ENCODE data around the gene STBD1. TPM values are rescaled to one million over a fixed set of nuclear protein-coding genes. Genes with fewer than 3 reads are reported as not detected.

Gene STBD1
- total and polyA plus RNA-seq, 9 of the 15 experiments (the other 6 are each of a cell fraction or from before 2014, with no cell fraction given) = 0.08 to 0.64 (median 0.27) TPM; not detected in 2

GRCh38 chr4:76301068-76301774 lies 5.3 kb upstream of the STBD1 start:
- no TSS peak for BruUV-seq (replicated peaks)
- H4K20me1 ChIP-seq (replicated peaks; ENCODE audit: control insufficient read depth, insufficient read depth, low read length) = no peaks in the 10 kb centered on the region
- peak overlapping the region; percentile 34 for H3K4me2 ChIP-seq (ENCODE audit: insufficient read depth, low read length)
- H3K9me3 ChIP-seq (replicated peaks; ENCODE audit: control insufficient read depth, insufficient read depth, low read depth, low read length) = peaks cover 19% of the 10 kb centered on the region
- intact Hi-C loops (cut with micrococcal nuclease) = loop anchor here (5.0 kb wide), 1 partner anchor 76 kb away; no protein-coding TSS in a partner anchor
- FAIRE-seq = peak; percentile 99
- ATAC-seq = peak; percentile 96
- CTCF ChIA-PET (ENCODE audit: low intra/inter-chr PET ratio) = no interaction called here
- peak; percentile 72 to 94 (median 82) for DNase-seq (ENCODE audit: extremely low read depth in 1 of 4, low spot score in 3 of 4)
- H3K36me3 ChIP-seq (ENCODE audit: control insufficient read depth, insufficient read depth, low read length) = no peaks in the 10 kb centered on the region
- POLR2A ChIA-PET = interaction anchor here (1.0 to 1.4 kb wide), 4 partner anchors 9 to 194 kb away, joined by 3 to 4 read pairs (median 3); no protein-coding TSS in a partner anchor
- H3K9me1 ChIP-seq (ENCODE audit: control insufficient read depth, insufficient read depth, low read length) = no peaks in the 10 kb centered on the region
- H3K9ac ChIP-seq (ENCODE audit: insufficient read depth in 1 of 2, low read depth in 2 of 2, low read length in 2 of 2) = peak overlapping the region in 1 of 2 experiments; percentile 42; a peak in 2 of 4 replicates
- WGBS (ENCODE audit: insufficient coverage, low coverage, missing lambda C conversion rate) = 71% methylated on average over 4 of the region's 4 CpGs
- H3K27me3 ChIP-seq (ENCODE audit: control insufficient read depth in 2 of 2, insufficient read depth in 2 of 2, low read length in 2 of 2) = no peaks in the 10 kb centered on the region
- H3K79me2 ChIP-seq (ENCODE audit: control insufficient read depth, insufficient read depth, low read length) = no peaks in the 10 kb centered on the region
- in situ Hi-C loops (cut with MboI) = no loop called here
- no peak overlapping the region for H3K4me3 ChIP-seq
- H2AFZ ChIP-seq (ENCODE audit: low read depth, low read length) = peak overlapping the region; percentile 35; the same call in 1 of the 2 replicates
- H3K27ac ChIP-seq (ENCODE audit: extremely low read depth, low read depth, low read length) = peak overlapping the region; percentile 86
- peaks cover 7 to 39% of the 10 kb centered on the region in 2 experiments for H3K4me1 ChIP-seq (replicated peaks in 1 of 2; ENCODE audit: control insufficient read depth in 2 of 2, insufficient read depth in 2 of 2, low read length in 2 of 2)
- TF ChIP-seq ZNF431 (CRISPR knock-in tag; IDR thresholded peaks at IDR 0.05) (no peak), ZNF507 (tag; conservative IDR thresholded peaks at IDR 0.05) (no peak), SMAD4 (CRISPR knock-in tag; conservative IDR thresholded peaks at IDR 0.05) (peak; percentile 85), ZNF77 (CRISPR knock-in tag; IDR thresholded peaks at IDR 0.05) (no peak), PHB (CRISPR knock-in tag; IDR thresholded peaks at IDR 0.05) (no peak), ILF3 (IDR thresholded peaks at IDR 0.05; ENCODE audit: borderline replicate concordance) (no peak), HNRNPL (IDR thresholded peaks at IDR 0.05; ENCODE audit: low read depth, low read length) (no peak), SP1 (CRISPR knock-in tag; IDR thresholded peaks at IDR 0.05) (peak; percentile 51; the same call in 1 of the 2 replicates), EP400 (IDR thresholded peaks at IDR 0.05) (peak; percentile 50; the same call in 1 of the 2 replicates), E2F4 (CRISPR knock-in tag; IDR thresholded peaks at IDR 0.05; ENCODE audit: low read depth) (no peak), SNIP1 (IDR thresholded peaks at IDR 0.05; ENCODE audit: low read depth) (no peak), ESRRB (CRISPR knock-in tag; IDR thresholded peaks at IDR 0.05; ENCODE audit: borderline replicate concordance) (no peak), DMBX1 (CRISPR knock-in tag; IDR thresholded peaks at IDR 0.05; ENCODE audit: borderline replicate concordance) (0 out of 2 replicates have a peak, but pooled peaks have one; percentile 4), CREB1 (IDR thresholded peaks at IDR 0.05) (peak; percentile 33; the same call in 1 of the 2 replicates), CREB1 (CRISPR knock-in tag; IDR thresholded peaks at IDR 0.05) (no peak), MTA2 (IDR thresholded peaks at IDR 0.05; ENCODE audit: low read depth) (peak; percentile 89), GTF2B (IDR thresholded peaks at IDR 0.05; ENCODE audit: extremely low read depth, insufficient read length) (no peak), CBX5 (IDR thresholded peaks at IDR 0.05; ENCODE audit: borderline replicate concordance, low read depth) (0 out of 2 replicates have a peak, but pooled peaks have one; percentile 11), ZFPM2 (CRISPR knock-in tag; IDR thresholded peaks at IDR 0.05) (no peak), NFIC (IDR thresholded peaks at IDR 0.05) (peak; percentile 70), MBD2 (IDR thresholded peaks at IDR 0.05; ENCODE audit: borderline replicate concordance, low read depth) (0 out of 2 replicates have a peak, but pooled peaks have one; percentile 17), LCOR (CRISPR knock-in tag; IDR thresholded peaks at IDR 0.05) (no peak), HNRNPH1 (optimal IDR thresholded peaks at IDR 0.05; ENCODE audit: low read depth, low read length) (no peak)
